ENCODE measurements around the gene CDC5L.

The CDC5L gene

DNA sequence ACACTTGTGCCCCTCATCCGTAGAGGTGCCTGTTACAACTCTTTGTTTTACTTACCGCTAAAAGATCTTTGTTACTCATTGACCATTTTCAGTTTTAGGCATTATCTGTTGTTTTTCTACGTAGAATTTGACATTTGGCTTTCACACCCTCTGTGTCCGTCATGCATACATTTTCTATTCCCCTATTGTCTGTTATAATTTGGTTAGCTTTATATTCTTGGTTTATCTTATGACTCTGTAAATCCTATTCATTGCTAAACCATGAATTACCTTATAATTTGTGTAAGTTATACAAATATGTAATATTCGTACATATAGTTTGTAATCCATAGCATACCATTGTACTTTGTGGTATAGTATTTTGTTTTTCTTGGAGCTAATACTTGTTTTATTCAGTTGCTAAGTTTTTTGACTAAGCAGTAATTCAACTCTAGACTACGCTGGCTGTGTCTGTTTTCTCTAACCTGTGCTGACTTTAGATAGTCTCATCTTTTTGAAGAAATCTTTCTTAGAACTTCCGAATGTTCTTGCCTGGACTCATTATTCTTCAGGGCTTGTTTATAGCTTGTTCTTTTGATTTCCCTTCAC lies 21.8 kb downstream of the CDC5L start:
- TF ChIP-seq CTCF (IDR thresholded peaks at IDR 0.05; ENCODE audit: poor library complexity, severe bottlenecking), result no peak
- Histone ChIP-seq H3K9me3 (ENCODE audit: severe bottlenecking) (no peaks in the 10 kb centered on the region), H3K27me3 (ENCODE audit: insufficient read depth, poor library complexity, severe bottlenecking) (no peaks in the 10 kb centered on the region), H3K4me1 (ENCODE audit: insufficient read depth, poor library complexity, severe bottlenecking) (no peaks in the 10 kb centered on the region), H3K36me3 (ENCODE audit: low read depth) (peaks cover 85% of the 10 kb centered on the region), H3K27ac (ENCODE audit: poor library complexity, severe bottlenecking) (no peak overlapping the region), H3K4me3 (ENCODE audit: severe bottlenecking) (no peak overlapping the region)
- ATAC-seq (ENCODE audit: low read depth), result no peak
- DNase-seq (ENCODE audit: low spot score), result no peak

GRCh38 chr6:44410363-44410762 lies 22.9 kb downstream of the CDC5L start:
- no peaks in the 10 kb centered on the region for H3K27me3 ChIP-seq (ENCODE audit: insufficient read depth, poor library complexity, severe bottlenecking)
- no peak overlapping the region for H3K27ac ChIP-seq (ENCODE audit: poor library complexity, severe bottlenecking)
- ATAC-seq (ENCODE audit: low read depth) (no peak), DNase-seq (ENCODE audit: low spot score) (no peak)
- H3K4me1 ChIP-seq (ENCODE audit: insufficient read depth, poor library complexity, severe bottlenecking), result no peaks in the 10 kb centered on the region
- no peak overlapping the region for H3K4me3 ChIP-seq (ENCODE audit: severe bottlenecking)
- no peaks in the 10 kb centered on the region for H3K9me3 ChIP-seq (ENCODE audit: severe bottlenecking)
- peaks cover 84% of the 10 kb centered on the region for H3K36me3 ChIP-seq (ENCODE audit: low read depth)
- TF ChIP-seq CTCF (IDR thresholded peaks at IDR 0.05; ENCODE audit: poor library complexity, severe bottlenecking), result no peak

DNA sequence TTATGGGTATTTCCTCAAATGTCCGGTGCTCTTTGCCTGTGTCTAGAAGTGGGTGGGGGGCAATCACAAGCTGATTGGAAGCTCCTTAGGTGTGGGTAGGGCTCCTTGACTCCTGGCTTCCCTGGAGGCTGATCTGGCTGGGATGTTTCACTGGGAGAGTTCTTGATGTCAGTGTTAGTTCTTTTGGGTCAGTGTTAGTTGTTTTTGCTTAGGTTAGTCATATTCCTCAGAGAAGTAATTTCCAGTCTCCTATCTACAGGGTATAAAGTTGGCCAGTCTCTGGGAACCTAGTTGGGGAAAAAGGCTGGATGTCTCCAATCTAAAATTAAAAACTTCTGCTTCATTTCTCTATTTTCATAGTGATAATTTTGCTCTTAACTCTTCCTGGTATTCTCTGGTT lies 23.6 kb downstream of the CDC5L start:
- Histone ChIP-seq H3K9me3 (ENCODE audit: severe bottlenecking) (no peaks in the 10 kb centered on the region), H3K4me1 (ENCODE audit: insufficient read depth, poor library complexity, severe bottlenecking) (no peaks in the 10 kb centered on the region), H3K27me3 (ENCODE audit: insufficient read depth, poor library complexity, severe bottlenecking) (no peaks in the 10 kb centered on the region), H3K36me3 (ENCODE audit: low read depth) (peaks cover 84% of the 10 kb centered on the region), H3K27ac (ENCODE audit: poor library complexity, severe bottlenecking) (no peak overlapping the region), H3K4me3 (ENCODE audit: severe bottlenecking) (no peak overlapping the region)
- ATAC-seq (ENCODE audit: low read depth) (no peak), DNase-seq (ENCODE audit: low spot score) (no peak)
- TF ChIP-seq CTCF (IDR thresholded peaks at IDR 0.05; ENCODE audit: poor library complexity, severe bottlenecking), result no peak

DNA sequence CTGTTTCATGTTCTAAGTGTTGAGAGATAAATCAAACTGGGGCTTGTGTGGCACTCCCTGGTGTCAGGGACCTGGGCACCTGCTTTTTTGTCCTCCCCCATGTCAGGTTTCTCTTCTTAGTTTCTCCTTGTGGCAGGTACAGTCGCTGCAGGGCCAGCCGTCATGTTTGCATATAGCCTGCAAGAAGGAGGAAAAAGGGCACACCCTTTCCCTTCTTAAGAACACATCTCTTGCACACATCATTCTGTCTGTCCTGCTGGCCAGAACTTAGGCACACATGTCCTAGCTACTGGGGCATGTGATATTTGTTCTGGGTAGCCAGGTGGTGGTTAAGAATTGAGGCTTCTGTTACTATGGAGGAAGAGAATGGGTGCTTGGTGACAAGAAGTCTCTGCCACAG lies 27.9 kb downstream of the CDC5L start:
- no peak for TF ChIP-seq CTCF (IDR thresholded peaks at IDR 0.05; ENCODE audit: poor library complexity, severe bottlenecking)
- DNase-seq (ENCODE audit: low spot score), result no peak
- Histone ChIP-seq H3K9me3 (ENCODE audit: severe bottlenecking) (no peaks in the 10 kb centered on the region), H3K27me3 (ENCODE audit: insufficient read depth, poor library complexity, severe bottlenecking) (no peaks in the 10 kb centered on the region), H3K4me1 (ENCODE audit: insufficient read depth, poor library complexity, severe bottlenecking) (no peaks in the 10 kb centered on the region), H3K4me3 (ENCODE audit: severe bottlenecking) (no peak overlapping the region), H3K27ac (ENCODE audit: poor library complexity, severe bottlenecking) (no peak overlapping the region), H3K36me3 (ENCODE audit: low read depth) (peaks cover 70% of the 10 kb centered on the region)
- ATAC-seq (ENCODE audit: low read depth), result no peak

DNA sequence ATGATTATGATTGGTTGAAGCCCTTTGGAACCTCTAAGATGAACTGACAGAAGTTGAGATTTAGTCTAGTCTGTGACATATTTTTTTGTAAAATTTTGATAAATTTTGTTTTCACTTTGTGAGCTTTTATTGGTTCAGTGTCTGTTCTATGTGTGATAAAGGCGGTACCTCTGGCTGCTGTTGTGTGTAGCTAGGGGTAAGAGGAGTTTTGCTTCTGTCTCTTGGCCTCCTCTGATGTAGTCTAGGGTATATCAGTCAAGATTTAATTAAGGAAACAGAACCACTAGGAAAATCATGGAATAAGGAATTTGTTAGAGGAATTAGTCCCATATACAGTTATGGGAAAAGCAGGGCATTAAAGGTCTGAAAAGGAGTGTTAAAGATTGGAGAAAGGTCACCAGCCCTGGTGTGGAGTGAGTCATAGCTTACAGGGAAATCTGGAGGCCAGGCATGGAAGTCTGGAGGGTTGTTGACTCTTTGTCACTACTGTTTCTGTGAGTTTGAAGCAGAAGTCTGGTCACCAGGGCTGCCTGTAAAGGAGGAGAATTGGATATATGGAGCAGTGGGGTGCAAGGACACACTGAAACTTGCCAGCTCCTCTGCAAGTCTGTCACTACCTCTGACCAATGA lies 28.5 kb downstream of the CDC5L start:
- no peaks in the 10 kb centered on the region for H3K4me1 ChIP-seq (ENCODE audit: insufficient read depth, poor library complexity, severe bottlenecking)
- no peaks in the 10 kb centered on the region for H3K27me3 ChIP-seq (ENCODE audit: insufficient read depth, poor library complexity, severe bottlenecking)
- no peak overlapping the region for H3K4me3 ChIP-seq (ENCODE audit: severe bottlenecking)
- DNase-seq (ENCODE audit: low spot score), result no peak
- peaks cover 70% of the 10 kb centered on the region for H3K36me3 ChIP-seq (ENCODE audit: low read depth)
- TF ChIP-seq CTCF (IDR thresholded peaks at IDR 0.05; ENCODE audit: poor library complexity, severe bottlenecking), result no peak
- no peaks in the 10 kb centered on the region for H3K9me3 ChIP-seq (ENCODE audit: severe bottlenecking)
- no peak for ATAC-seq (ENCODE audit: low read depth)
- H3K27ac ChIP-seq (ENCODE audit: poor library complexity, severe bottlenecking), result no peak overlapping the region

Data from RWPE2 (cell line).